Peyer's patch (tissue), 4 donors: Measurements from ENCODE around the gene PSMA3. TPM values are rescaled to one million over a fixed set of nuclear protein-coding genes. Genes with fewer than 3 reads are reported as not detected.

Source experiments
- DNase-seq, 3 donors: peaks; one replicate each; pipeline ENCODE4 v3.0.0-alpha.2; 2017 to 2019
- H3K27ac ChIP-seq, 4 donors: fragments of 200-600 bp; sonication (generic); one replicate each; pipeline ENCODE4 v1.5.1; 2016 to 2019
- H3K27me3 ChIP-seq, 2 donors: fragments of 200-600 bp; sonication (generic); one replicate each; pipeline ENCODE4 v1.5.1; 2019
- H3K36me3 ChIP-seq, 3 donors: fragments of 200-600 bp; sonication (generic); one replicate each; pipeline ENCODE4 v1.5.1; 2016 to 2019
- H3K4me1 ChIP-seq, 4 donors: fragments of 200-600 bp; sonication (generic); one replicate each; pipeline ENCODE4 v1.5.1; 2016 to 2019
- H3K4me3 ChIP-seq, 4 donors: fragments of 200-600 bp; sonication (generic); 1 replicate in 3 of 4; 2 replicates in 1 of 4; pipeline ENCODE4 v1.5.1; 2016 to 2019; ENCODE audit warnings: mild to moderate bottlenecking in 1 of 4
- H3K9me3 ChIP-seq, 4 donors: fragments of 200-600 bp; sonication (generic); one replicate each; pipeline ENCODE4 v1.5.1; 2016 to 2019; ENCODE audit warnings: mild to moderate bottlenecking in 1 of 4
- CTCF ChIP-seq, 6 experiments: fragments of 450-650 bp in 4 of 6; fragments of 200-600 bp in 2 of 6; sonication (generic) in 1 of 6; IDR thresholded peaks; one replicate each; pipeline ENCODE4 v1.5.1; 2017 to 2019; ENCODE audit warnings: antibody characterized with exemption in 6 of 6, mild to moderate bottlenecking in 3 of 6, moderate library complexity in 1 of 6
- POLR2A ChIP-seq, 2 donors: fragments of 450-650 bp; IDR thresholded peaks; one replicate each; pipeline ENCODE4 v1.5.1; 2017; ENCODE audit warnings: antibody characterized with exemption in 2 of 2, mild to moderate bottlenecking in 2 of 2, moderate library complexity in 2 of 2
- total RNA-seq, 4 donors: library from RNA; depleted of rRNA; stranded (reverse); fragments of >200 nt; gene quantifications; one replicate each; pipeline ENCODE4 v1.1.0, GENCODE V29; 2016

Gene PSMA3
- total RNA-seq, 4 donors from 2014 or later: 78.5 to 199 (median 112) TPM

GRCh38 chr14:58200846-58201245, 43.8 kb upstream of the PSMA3 start:
- no peak for TF ChIP-seq POLR2A (IDR thresholded peaks at IDR 0.05)
- no peak for TF ChIP-seq CTCF (IDR thresholded peaks at IDR 0.05)
- Histone ChIP-seq H3K4me3 (peak overlapping the region; percentile 66 to 100 (median 88)), H3K36me3 (peaks cover 0 to 5% (median 0%) of the 10 kb centered on the region in 3 donors), H3K27ac (peak overlapping the region in 3 of 4 donors; percentile 87 to 94 (median 91)), H3K9me3 (no peaks in the 10 kb centered on the region), H3K4me1 (peaks cover 0 to 17% (median 0%) of the 10 kb centered on the region in 4 donors), H3K27me3 (no peaks in the 10 kb centered on the region)
- no peak for DNase-seq

GRCh38 chr14:58213176-58213575, 31.5 kb upstream of the PSMA3 start:
- TF ChIP-seq CTCF (IDR thresholded peaks at IDR 0.05) (no peak), POLR2A (IDR thresholded peaks at IDR 0.05) (no peak)
- no peak for DNase-seq
- no peaks in the 10 kb centered on the region for H3K9me3 ChIP-seq

GRCh38 chr14:58215191-58215914, 29.3 kb upstream of the PSMA3 start:
- Histone ChIP-seq H3K36me3 (peaks cover 0 to 81% (median 0%) of the 10 kb centered on the region in 3 donors), H3K9me3 (no peaks in the 10 kb centered on the region), H3K4me1 (no peaks in the 10 kb centered on the region), H3K27me3 (no peaks in the 10 kb centered on the region), H3K4me3 (no peak overlapping the region), H3K27ac (no peak overlapping the region)
- no peak for DNase-seq
- TF ChIP-seq POLR2A (IDR thresholded peaks at IDR 0.05): no peak
- TF ChIP-seq CTCF (IDR thresholded peaks at IDR 0.05): no peak

More at GRCh38 chr14:58213176-58213575, 31.5 kb upstream of the PSMA3 start:
- Histone ChIP-seq H3K36me3 (peaks cover 0 to 96% (median 0%) of the 10 kb centered on the region in 3 donors), H3K4me3 (no peak overlapping the region), H3K27ac (no peak overlapping the region), H3K4me1 (no peaks in the 10 kb centered on the region), H3K27me3 (no peaks in the 10 kb centered on the region)

- no peaks in the 10 kb centered on the region for H3K4me1 ChIP-seq
- no peaks in the 10 kb centered on the region for H3K27me3 ChIP-seq
- H3K36me3 ChIP-seq: peaks cover 0 to 79% (median 0%) of the 10 kb centered on the region in 3 donors
- H3K4me3 ChIP-seq: no peak overlapping the region
- TF ChIP-seq POLR2A (IDR thresholded peaks at IDR 0.05): no peak
- TF ChIP-seq CTCF (IDR thresholded peaks at IDR 0.05): no peak
- H3K27ac ChIP-seq: no peak overlapping the region
- DNase-seq: no peak
- H3K9me3 ChIP-seq: no peaks in the 10 kb centered on the region
Observed at GRCh38 chr14:58216544-58216943, 28.1 kb upstream of the PSMA3 start.

- no peaks in the 10 kb centered on the region for H3K9me3 ChIP-seq
- H3K27me3 ChIP-seq: no peaks in the 10 kb centered on the region
- no peak overlapping the region for H3K27ac ChIP-seq
- H3K4me1 ChIP-seq: no peaks in the 10 kb centered on the region
- no peak for DNase-seq
- TF ChIP-seq CTCF (IDR thresholded peaks at IDR 0.05) (no peak), POLR2A (IDR thresholded peaks at IDR 0.05) (no peak)
- peaks cover 0 to 62% (median 0%) of the 10 kb centered on the region in 3 donors for H3K36me3 ChIP-seq
- H3K4me3 ChIP-seq: no peak overlapping the region
Observed at GRCh38 chr14:58227096-58227819, 17.4 kb upstream of the PSMA3 start.
